HG02885 (cell line): Measurements from ENCODE around the gene BOC.

ENCODE experiments used
- ATAC-seq: cut with Tn5 transposase; IDR thresholded peaks from one replicate; pipeline ENCODE4 v1.9.1; 2021; ENCODE audit warnings: mild to moderate bottlenecking; ENCODE audit not compliant: unreplicated experiment, poor library complexity

The BOC gene

DNA sequence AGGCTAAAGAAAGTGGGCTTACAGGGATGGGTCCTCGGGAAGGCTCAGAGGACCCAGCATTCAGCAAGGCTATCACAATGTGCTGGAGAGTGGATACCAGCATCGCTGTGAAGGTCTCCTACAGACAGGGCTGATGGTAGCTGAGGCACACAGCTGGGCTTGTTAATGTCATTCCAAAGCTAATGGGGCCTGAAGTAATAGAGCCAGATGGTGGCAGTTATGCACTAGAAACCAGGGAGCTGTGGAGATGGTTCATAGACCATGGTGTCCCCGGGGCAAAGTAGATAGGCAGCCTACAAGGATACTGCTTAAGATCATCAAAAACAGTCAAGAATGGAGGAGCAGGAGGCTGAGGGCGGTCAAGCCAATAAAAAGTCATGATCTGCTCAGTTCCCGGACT, 24.8 kb upstream of the BOC start:
- ATAC-seq = no peak

GRCh38 chr3:113193288-113193687, 18.1 kb upstream of the BOC start:
- ATAC-seq = no peak

DNA sequence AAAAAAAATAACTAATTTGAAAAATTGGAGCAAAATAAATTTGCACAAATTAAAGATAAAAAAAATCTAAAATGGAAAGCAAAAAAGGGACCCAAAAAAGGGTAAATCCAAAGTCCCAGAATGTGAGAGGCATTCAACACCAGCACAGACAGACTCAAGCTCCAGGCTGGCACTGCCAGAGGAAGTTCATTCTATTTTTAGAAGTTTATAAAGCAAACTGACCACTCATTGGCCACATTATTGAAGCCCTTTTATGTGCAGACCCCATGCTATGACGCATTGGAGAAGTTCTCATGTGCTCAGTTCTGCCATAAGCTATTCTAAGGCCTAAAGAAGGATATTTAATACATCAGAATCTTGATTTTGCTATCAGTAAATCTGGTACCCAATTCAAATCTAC, 17.6 kb upstream of the BOC start:
- no peak for ATAC-seq

DNA sequence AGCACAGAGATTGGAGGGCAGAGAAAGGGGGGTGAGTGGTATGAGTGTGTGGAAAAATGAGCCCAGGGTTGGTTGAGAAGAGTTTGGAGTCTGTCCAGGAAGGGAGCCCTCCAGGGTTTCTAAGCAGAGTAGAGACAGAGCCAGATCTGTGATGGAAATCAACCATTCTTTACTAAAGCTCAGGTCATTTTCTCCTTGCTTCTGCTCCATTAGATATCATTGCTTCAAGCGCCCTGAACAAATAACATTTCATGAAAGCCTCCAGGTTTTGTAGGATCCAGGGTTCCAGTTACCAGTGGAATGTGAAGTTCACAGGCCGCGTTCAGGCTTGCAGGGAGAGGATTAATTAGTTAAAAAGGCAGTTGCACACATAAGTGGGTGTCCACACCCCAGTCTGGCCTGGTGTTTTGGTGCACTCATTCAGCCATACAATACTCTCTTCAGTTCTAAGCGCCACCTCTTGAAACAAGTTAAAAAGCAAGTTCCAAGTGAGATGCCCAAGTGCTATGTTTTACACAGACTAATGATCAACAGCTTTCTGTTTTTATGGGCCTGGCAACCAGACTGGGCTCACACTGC, 16.4 kb upstream of the BOC start:
- ATAC-seq = no peak

DNA sequence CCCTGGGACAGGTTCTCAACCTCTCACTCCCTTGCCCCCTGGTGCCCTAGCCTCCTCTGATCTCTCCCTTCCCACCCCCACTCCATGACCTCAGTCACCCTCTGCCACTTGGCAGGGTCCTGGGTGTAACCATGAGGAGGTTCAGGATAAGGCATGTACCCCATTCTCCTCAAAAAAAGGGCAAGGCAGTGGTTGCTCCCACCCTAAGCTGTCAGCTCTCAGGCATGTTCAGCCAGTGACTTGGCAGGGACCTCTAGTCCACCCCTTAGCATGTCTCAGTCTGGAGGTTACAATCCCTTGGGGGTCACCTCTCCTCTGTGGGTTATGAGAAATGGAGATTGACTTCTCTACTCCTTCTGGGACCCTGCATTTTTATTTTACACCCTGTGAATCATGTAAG, 11.0 kb upstream of the BOC start:
- ATAC-seq = no peak

DNA sequence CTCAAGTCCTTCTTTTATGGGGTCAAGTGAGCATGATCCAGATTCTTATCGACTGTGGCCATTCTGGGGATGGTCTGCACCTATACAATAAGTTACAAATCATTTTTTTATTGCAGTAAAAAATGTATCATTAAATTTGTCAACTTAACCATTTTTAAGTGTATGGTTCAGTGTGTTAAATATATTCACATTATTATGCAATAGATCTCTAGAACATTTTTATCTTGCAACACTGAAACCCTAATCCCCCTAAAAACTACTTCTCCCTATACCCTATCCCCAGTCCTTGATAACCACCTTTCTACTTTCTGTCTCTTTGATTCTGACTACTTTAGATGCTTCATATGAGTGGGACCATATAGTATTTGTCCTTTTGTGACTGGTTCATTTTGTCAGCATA, 10.4 kb upstream of the BOC start:
- no peak for ATAC-seq

DNA sequence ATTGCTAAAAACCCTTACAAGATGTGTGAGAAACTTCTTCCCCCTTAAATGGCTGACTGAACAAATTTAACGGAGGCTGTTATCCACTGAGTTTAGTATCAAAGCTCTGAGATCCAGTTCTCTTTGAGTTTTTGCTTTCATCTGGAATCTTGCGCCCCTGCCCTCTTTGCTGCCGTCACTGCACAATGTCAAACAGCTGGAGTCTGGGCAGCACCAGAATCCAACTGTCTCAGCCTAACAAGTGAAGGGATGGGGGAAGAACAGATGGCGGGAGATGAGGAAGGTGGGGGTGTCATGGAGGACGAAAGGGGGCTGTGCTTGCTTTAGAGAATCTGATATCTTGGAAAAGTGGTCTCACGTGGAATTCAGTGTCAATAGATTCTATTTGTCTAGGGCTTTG, 7.0 kb upstream of the BOC start:
- ATAC-seq = no peak

GRCh38 chr3:113205481-113205880, 5.9 kb upstream of the BOC start:
- ATAC-seq = no peak

- no peak for ATAC-seq
These were observed 590 bp upstream of the BOC start for GRCh38 chr3:113210604-113211329.

- ATAC-seq = peak; percentile 56
These were observed 940 bp downstream of the BOC start for GRCh38 chr3:113212150-113212843.

- no peak for ATAC-seq
These were observed 1.6 kb downstream of the BOC start for GRCh38 chr3:113212844-113213375.

DNA sequence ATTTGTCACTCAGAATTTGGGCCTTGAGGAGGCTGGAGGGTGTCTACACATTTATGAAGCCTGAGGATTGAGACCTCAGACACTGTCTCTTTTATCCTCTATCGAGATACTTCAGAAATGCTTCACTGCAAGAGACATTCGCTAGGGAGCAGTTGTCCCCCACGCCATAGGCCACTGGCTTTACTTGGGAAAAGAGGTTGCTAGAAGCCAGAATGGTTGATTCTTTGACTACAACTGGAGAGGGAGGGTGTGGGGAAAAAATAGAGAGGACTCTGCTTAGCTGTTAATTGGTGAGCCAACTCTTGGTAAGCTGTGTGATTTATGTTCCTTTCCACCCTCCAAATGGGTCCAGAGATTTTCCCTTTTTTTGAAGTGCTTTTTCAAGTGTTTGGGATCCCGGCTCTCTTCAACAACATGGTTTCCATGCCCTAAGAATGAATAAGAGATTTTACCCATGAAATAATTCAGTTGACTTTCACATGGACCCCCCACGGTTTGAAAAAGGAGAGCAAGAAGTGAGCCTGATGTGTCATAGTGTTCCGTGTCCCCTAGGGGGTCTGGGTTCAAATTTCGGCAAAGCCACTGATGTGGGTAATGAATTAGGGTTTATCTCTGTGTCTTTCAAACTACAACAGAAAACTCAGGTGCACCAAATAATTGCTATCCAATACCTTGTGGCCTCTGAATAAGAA, 2.7 kb downstream of the BOC start:
- no peak for ATAC-seq

DNA sequence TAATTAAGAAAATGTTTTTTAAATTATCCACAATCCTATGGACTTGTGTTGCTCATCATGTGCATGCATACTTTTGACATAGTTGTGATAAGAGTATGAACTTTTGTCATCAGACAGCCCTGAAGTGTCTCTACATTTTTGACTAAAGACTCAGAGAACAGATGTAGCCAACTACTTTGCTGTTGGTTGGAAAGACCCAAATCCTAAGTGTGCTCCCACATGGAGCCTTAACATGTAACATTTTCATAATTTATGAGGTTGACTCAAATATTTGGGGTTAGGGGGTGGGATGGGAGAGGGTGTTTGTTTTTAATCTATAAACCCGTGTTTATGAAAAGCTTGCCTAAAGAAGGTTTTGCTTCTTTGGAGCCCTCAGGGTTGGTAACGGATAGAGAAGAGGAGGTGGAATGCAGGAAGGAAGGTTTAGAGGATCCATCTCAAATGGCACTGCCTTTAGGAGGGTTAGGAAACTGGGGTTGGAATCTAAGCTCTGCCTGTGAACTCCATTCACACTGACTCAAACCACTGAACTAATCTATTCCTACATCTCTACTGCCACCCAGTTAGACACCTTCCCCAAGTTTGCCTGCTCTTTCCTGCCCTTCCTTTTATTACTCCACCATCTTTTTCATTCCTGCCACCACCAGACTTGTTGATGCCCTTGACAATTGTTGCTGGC, 3.7 kb downstream of the BOC start:
- no peak for ATAC-seq

DNA sequence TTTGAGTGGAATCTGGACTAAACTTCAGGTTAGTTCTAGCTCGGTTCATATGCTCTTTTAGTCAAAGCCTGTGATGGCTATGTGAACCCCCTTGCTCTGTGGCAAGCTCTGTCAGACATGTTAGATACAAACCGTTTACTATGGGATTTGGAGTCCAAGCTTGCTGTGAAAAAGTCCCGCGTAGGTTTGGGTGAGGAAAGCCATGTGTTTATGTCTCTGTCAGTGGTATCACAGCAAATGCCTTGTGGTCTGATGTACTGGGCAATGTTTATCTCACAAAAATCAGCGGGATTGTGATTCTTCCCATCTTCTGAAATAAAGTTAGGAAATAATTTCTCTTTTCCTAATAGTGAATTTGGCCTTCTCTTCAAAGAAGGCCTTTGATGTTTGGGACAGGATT, 5.0 kb downstream of the BOC start:
- no peak for ATAC-seq

GRCh38 chr3:113218011-113218680, 6.8 kb downstream of the BOC start:
- no peak for ATAC-seq

- no peak for ATAC-seq
These were observed 7.3 kb downstream of the BOC start for GRCh38 chr3:113218681-113219045.

- no peak for ATAC-seq
These were observed 8.4 kb downstream of the BOC start for GRCh38 chr3:113219605-113220300.

DNA sequence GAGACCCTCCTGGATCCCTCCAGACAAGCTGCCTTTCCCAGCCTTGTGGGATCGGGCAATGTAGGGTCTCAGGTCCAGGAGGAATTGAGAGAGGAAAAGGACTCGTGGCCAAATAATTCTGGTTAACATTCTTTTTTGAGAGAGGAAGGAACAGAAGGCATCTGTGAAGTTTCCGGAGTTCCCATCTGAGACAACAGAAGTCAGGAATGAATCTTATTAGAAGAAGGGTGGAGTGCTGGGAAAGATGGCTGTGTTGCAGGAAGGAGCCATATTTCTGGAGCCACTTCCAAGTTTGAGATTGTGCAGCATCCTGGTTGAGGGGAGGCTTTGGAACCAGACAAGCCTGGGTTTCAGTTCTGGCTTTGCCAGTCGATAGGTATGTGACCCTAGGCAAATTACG, 9.4 kb downstream of the BOC start:
- ATAC-seq = no peak

DNA sequence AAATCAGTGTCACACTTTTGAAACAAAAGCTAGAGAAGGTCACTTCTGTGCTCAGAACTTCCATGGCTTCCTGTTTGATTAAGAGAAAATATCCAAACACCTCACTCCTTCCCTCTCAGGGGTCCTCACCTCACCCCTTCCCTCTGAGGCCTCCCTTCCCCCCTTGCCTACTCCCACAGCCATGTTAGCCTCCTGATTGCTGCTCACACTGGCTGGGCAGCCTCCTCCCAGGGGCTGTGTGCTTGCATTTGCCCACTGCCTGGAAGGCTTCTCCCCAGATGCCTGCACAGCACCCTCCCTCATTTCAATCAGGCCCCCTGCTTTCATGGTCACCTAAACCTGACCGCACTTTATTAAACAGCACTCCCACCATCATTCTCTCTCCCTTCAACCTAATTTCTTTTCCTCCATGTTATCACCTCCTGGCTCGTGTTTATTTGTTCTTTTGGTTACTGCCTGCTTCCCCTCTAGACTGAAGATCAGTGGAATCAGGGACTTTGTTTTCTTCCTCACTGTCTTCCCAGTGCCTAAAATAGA, 10.4 kb downstream of the BOC start:
- no peak for ATAC-seq
